Left ventricle myocardium inferior (tissue), 1 donor: ENCODE measurements around the gene NOL9. TPM values are rescaled to one million over a fixed set of nuclear protein-coding genes. Genes with fewer than 3 reads are reported as not detected.
A peak's percentile ranks its signal among the peaks of the same experiment; 100 is the strongest.

ENCODE experiments used
- DNase-seq: peaks from one replicate; pipeline ENCODE4 v3.0.0-alpha.2; 2020
- H3K27ac ChIP-seq: fragments of 200-600 bp; replicated peaks from 2 replicates; pipeline ENCODE4 v1.8.0; 2021
- H3K27me3 ChIP-seq: fragments of 200-600 bp; 2 replicates; pipeline ENCODE4 v1.8.0; 2021; ENCODE audit warnings: low read depth
- H3K36me3 ChIP-seq: fragments of 200-600 bp; 2 replicates; pipeline ENCODE4 v1.8.0; 2021
- H3K4me1 ChIP-seq: fragments of 200-600 bp; 2 replicates; pipeline ENCODE4 v1.8.0; 2021
- H3K4me3 ChIP-seq: fragments of 200-600 bp; 2 replicates; pipeline ENCODE4 v1.8.0; 2021; ENCODE audit warnings: mild to moderate bottlenecking, moderate library complexity
- H3K9me3 ChIP-seq: fragments of 200-600 bp; replicated peaks from 2 replicates; pipeline ENCODE4 v1.8.0; 2021
- intact Hi-C: fragments of 100-400 bp; cut with micrococcal nuclease; formaldehyde crosslinking; loops from one replicate; pipeline ENCODE4 v1.11.0; 2022
- total RNA-seq: library from RNA; stranded (reverse); fragmentation: NEBNext Ultra II Directional; extraction: Animal tissue kit (Norgen Biotek cat#: 25700); gene quantifications from one replicate; pipeline ENCODE4 v1.2.1, GENCODE V29; 2021
- TF ChIP-seq, protein P1 (sequence below): fragments of 200-600 bp; IDR thresholded peaks from 2 replicates; pipeline ENCODE4 v1.8.0; 2021; ENCODE audit warnings: antibody characterized with exemption, mild to moderate bottlenecking, borderline replicate concordance
- donor health status: DM: no; HTN: yes; CAD: no; lungs with severe emphysema.

The NOL9 gene
- total RNA-seq, 1 donor from 2014 or later = 13.4 TPM

DNA sequence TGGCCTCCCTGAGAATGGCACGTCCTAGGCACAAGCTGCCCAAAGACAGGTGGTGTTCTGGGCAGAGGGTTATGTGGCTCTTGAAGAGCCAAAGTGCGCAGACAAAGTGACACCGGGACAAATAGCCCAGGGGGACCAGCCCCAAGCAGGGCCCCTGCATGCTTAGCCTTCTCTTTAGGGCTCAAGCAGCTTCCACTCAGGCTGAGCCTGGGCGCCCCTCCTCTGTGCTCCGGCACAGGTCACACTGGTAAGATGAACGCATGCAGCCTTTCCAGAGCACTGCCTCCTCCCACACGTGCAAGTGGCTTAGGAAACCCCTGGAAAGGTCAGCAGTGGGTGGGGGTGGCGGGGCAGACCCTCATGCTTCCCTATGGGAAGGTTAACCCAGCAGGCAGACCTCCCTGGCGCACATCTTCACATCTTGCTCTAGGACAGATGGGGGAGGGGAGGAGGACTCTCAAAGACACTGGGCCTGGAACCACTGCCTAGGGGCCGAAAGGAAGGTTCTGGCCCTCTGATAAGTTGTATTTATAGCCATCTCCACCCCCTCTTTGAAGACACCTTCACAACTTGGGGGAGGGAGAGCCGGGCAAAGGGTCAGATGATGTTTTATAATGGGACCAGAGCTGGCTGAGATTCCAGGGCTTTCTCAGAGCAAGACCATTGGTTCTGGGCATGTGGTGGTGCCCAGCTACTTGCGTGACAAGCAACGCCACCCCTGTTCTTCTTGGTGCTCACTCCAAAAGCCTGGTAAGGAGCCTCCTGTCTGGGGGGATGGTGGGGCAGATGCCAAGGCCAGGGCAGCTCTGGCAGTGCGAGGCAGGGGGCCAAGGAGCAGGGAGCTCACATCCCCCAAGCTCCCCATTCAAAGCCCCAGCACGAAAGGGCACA lies 42.8 kb upstream of the NOL9 start:
- TF ChIP-seq, protein P1, sequence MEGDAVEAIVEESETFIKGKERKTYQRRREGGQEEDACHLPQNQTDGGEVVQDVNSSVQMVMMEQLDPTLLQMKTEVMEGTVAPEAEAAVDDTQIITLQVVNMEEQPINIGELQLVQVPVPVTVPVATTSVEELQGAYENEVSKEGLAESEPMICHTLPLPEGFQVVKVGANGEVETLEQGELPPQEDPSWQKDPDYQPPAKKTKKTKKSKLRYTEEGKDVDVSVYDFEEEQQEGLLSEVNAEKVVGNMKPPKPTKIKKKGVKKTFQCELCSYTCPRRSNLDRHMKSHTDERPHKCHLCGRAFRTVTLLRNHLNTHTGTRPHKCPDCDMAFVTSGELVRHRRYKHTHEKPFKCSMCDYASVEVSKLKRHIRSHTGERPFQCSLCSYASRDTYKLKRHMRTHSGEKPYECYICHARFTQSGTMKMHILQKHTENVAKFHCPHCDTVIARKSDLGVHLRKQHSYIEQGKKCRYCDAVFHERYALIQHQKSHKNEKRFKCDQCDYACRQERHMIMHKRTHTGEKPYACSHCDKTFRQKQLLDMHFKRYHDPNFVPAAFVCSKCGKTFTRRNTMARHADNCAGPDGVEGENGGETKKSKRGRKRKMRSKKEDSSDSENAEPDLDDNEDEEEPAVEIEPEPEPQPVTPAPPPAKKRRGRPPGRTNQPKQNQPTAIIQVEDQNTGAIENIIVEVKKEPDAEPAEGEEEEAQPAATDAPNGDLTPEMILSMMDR = no peak
- peak overlapping the region; percentile 100 for H3K27ac ChIP-seq
- no peaks in the 10 kb centered on the region for H3K27me3 ChIP-seq
- no peaks in the 10 kb centered on the region for H3K9me3 ChIP-seq
- peak overlapping the region; percentile 97 for H3K4me3 ChIP-seq
- no peak for DNase-seq
- intact Hi-C loops = no loop called here
- H3K36me3 ChIP-seq = peaks cover 80% of the 10 kb centered on the region
- peaks cover 100% of the 10 kb centered on the region for H3K4me1 ChIP-seq

DNA sequence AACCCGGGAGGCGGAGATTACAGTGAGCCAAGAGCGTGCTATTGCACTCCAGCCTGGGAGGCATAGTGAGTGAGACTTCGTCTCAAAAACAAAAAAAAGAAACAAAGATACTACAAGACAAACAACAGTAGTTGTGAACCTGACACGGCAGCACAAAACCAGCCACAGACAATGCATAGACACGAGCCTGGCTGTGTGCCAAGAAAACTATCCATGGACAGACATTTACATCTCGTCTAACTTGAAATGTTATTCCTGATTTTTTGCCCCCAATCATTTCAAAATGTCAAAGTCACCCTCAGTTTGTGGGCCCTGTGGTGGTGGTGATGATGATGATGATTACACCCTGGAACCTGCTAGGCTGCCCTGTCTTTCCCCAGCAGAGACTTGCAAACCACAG lies 42.0 kb upstream of the NOL9 start:
- intact Hi-C loops = no loop called here
- Histone ChIP-seq H3K4me1 (peaks cover 100% of the 10 kb centered on the region), H3K27me3 (no peaks in the 10 kb centered on the region), H3K27ac (peak overlapping the region; percentile 100), H3K9me3 (no peaks in the 10 kb centered on the region), H3K36me3 (peaks cover 81% of the 10 kb centered on the region), H3K4me3 (peak overlapping the region; percentile 97)
- TF ChIP-seq, protein P1 = no peak
- DNase-seq = no peak

DNA sequence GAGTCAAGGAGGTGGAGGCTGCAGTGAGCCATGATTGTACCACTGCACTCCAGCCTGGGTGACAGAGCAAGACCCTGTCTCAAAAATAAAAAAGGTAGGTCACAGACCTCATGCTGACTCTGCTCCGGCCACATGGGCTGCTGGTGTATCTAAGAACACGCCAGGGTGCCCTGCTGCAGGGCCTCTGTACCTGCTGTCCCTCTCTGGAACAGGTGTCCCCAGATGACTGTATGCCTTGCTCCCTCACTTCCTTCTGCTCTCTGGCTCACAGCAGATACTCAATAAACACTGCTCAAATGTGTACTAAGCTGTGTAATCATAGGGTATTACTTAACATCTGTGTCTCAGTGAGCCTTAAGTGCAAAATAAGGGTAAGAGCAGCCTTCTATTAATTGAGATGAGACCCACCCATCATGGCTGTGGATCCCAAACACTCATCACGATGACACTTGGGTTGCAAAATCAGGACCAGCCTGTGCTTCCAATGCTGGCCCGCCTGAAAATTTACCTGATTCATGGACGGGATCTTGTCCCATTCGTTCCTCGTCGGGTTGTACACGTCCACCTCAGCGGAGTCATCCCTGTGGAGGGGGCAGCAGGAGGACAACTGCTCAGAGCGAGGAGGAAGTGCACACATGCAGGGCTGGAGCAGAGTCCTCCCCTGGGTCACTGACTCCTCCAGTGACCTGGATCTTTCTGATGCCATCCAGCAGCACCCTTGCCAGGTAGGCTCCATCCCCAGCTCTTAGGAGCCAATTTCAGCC lies 40.8 kb upstream of the NOL9 start:
- TF ChIP-seq, protein P1 = no peak
- Histone ChIP-seq H3K27me3 (no peaks in the 10 kb centered on the region), H3K4me1 (peaks cover 97% of the 10 kb centered on the region), H3K9me3 (no peaks in the 10 kb centered on the region), H3K4me3 (no peak overlapping the region), H3K27ac (peak overlapping the region; percentile 100), H3K36me3 (peaks cover 91% of the 10 kb centered on the region)
- no peak for DNase-seq
- intact Hi-C loops = no loop called here

DNA sequence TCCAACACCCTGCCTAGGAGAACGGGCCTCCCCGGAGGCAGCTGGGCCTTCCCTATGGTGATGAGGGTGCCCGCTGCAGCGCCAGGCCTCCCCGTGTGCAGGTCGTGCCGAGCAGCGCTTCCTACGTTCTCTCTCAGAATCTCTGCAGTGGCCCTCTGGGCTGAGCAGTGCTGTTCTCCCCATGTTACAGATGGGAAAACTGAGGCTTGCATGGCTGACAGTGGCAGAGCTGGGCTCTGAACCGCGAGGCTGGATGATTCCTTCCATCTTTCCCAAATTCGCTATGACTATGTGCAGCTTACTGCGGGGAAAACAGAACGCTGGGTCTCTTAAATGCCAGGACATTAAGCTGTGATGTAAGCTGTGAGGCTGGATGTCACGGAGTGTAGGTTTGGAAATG lies 39.5 kb upstream of the NOL9 start:
- Histone ChIP-seq H3K36me3 (peaks cover 92% of the 10 kb centered on the region), H3K9me3 (no peaks in the 10 kb centered on the region), H3K4me3 (no peak overlapping the region), H3K4me1 (peaks cover 97% of the 10 kb centered on the region), H3K27ac (peak overlapping the region; percentile 59), H3K27me3 (no peaks in the 10 kb centered on the region)
- intact Hi-C loops = no loop called here
- TF ChIP-seq, protein P1 = no peak
- DNase-seq = no peak

DNA sequence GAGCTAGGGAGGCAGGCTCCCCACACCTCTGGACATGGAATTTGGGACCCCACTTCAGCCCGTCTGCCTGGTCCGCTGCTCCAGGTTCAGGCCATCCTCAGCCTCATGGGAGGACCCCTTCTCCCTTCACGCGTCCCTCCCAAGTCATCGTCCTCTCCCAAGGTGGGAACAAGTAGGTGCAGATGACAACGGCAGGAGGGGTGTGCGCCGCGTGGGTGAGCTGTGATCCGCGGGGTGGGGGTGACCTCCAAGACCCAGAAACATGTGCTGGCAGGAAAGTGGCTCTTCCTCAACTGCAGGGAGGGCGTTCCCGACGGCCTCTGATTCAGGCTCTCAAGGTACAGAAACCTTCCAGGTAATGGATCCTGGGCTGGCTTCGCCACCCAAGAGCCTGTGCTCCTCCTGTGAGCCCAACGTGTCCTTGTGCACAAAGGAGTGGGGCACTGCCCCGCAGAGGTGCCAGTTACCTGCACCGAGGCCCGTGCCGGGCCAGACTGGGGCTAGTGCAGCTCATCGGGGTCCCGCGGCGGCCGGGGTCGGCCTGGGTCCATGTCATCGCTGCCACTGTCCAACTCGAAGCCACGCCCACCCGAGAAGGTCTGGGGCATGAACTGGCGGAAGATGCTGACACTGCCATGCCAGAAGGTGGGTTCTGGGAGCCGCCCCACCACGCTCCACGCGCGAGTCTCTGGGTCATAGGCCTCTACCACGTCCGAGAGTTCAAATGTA lies 38.7 kb upstream of the NOL9 start:
- no peak for DNase-seq
- H3K36me3 ChIP-seq = peaks cover 92% of the 10 kb centered on the region
- peak overlapping the region; percentile 59 for H3K27ac ChIP-seq
- peaks cover 97% of the 10 kb centered on the region for H3K4me1 ChIP-seq
- TF ChIP-seq, protein P1 = no peak
- intact Hi-C loops = no loop called here
- H3K4me3 ChIP-seq = no peak overlapping the region
- no peaks in the 10 kb centered on the region for H3K27me3 ChIP-seq
- H3K9me3 ChIP-seq = no peaks in the 10 kb centered on the region
